A673 (cell line): ENCODE data around the gene OR3A3. TPM values are rescaled to one million over a fixed set of nuclear protein-coding genes. Genes with fewer than 3 reads are reported as not detected.
"Not testable (repeated sequence)": the region's sequence is repeated elsewhere in the genome, so short reads cannot be mapped to it uniquely, and the experiment has no call there.

Source experiments
- BruUV-seq: library from RNA; stranded (reverse); fragments of 400-500 nt; replicated peaks from 2 replicates; lab custom pipeline; 2021; lab: Mats Ljungman, UMichigan
- CTCF ChIA-PET: fragments of 300-600 bp; sonication (Branson Sonifier 250); formaldehyde crosslinking; loops from one replicate; lab custom pipeline; 2022; ENCODE audit warnings: antibody characterized with exemption; lab: Charles Lee
- POLR2A ChIA-PET: fragments of 300-600 bp; sonication (Branson Sonifier 250); formaldehyde crosslinking; loops from one replicate; lab custom pipeline; 2022; ENCODE audit warnings: antibody characterized with exemption; ENCODE audit not compliant: low non-redundant PET; lab: Charles Lee
- DNase-seq: peaks from one replicate; pipeline ENCODE4 v3.0.0-alpha.2; 2015; ENCODE audit warnings: low spot score
- H3K27ac ChIP-seq: fragments of 200-600 bp; sonication (generic); 2 replicates; pipeline ENCODE4 v1.5.1; 2016; ENCODE audit warnings: mixed run types, low read depth, mild to moderate bottlenecking, mixed read lengths, antibody characterized with exemption, low read length; ENCODE audit not compliant: poor library complexity, severe bottlenecking
- H3K27me3 ChIP-seq: fragments of 200-600 bp; sonication (generic); replicated peaks from 2 replicates; pipeline ENCODE4 v1.6.1; 2017; ENCODE audit warnings: mixed run types, low read depth, mild to moderate bottlenecking, mixed read lengths, antibody characterized with exemption, low read length; ENCODE audit not compliant: insufficient read depth, poor library complexity
- H3K36me3 ChIP-seq: fragments of 200-600 bp; sonication (generic); 2 replicates; pipeline ENCODE4 v1.6.1; 2016; ENCODE audit warnings: mixed run types, mild to moderate bottlenecking, mixed read lengths, antibody characterized with exemption, low read length; ENCODE audit not compliant: insufficient read depth, poor library complexity, severe bottlenecking
- H3K4me1 ChIP-seq: fragments of 200-600 bp; sonication (generic); 2 replicates; pipeline ENCODE4 v1.6.1; 2017; ENCODE audit warnings: mixed run types, mild to moderate bottlenecking, mixed read lengths, antibody characterized with exemption, low read length; ENCODE audit not compliant: insufficient read depth, poor library complexity, severe bottlenecking
- H3K4me3 ChIP-seq: fragments of 200-600 bp; sonication (generic); 2 replicates; pipeline ENCODE4 v1.5.1; 2016; ENCODE audit warnings: low read depth, mixed run types, mild to moderate bottlenecking, mixed read lengths, low read length; ENCODE audit not compliant: poor library complexity, severe bottlenecking
- H3K9me3 ChIP-seq: fragments of 200-600 bp; sonication (generic); 2 replicates; pipeline ENCODE4 v1.6.1; 2016; ENCODE audit warnings: mixed run types, low read depth, mild to moderate bottlenecking, mixed read lengths, antibody characterized with exemption, low read length; ENCODE audit not compliant: poor library complexity, severe bottlenecking
- EZH2 ChIP-seq: fragments of 200-600 bp; sonication (generic); IDR thresholded peaks from 2 replicates; pipeline ENCODE4 v1.6.1; 2017; ENCODE audit warnings: borderline replicate concordance, low read depth, mild to moderate bottlenecking, mixed read lengths, antibody characterized with exemption, low read length; ENCODE audit not compliant: poor library complexity, severe bottlenecking
- intact Hi-C: fragments of 100-400 bp; cut with micrococcal nuclease; formaldehyde crosslinking; loops from one replicate; pipeline ENCODE4 v1.10.0; 2022; ENCODE audit not compliant: unreplicated experiment
- total RNA-seq: library from RNA; stranded (reverse); gene quantifications from 2 replicates; pipeline ENCODE4 v1.2.3, GENCODE V29; 2021
- TF ChIP-seq, protein P1 (sequence below): fragments of 300-800, 200-600 bp; sonication (generic); conservative IDR thresholded peaks from 2 replicates; pipeline ENCODE4 v1.5.1; 2017; ENCODE audit warnings: low read depth, mild to moderate bottlenecking, antibody characterized with exemption, low read length, moderate library complexity, mixed read lengths

OR3A3 gene
- total RNA-seq, 1 experiment from 2014 or later, result not detected

DNA sequence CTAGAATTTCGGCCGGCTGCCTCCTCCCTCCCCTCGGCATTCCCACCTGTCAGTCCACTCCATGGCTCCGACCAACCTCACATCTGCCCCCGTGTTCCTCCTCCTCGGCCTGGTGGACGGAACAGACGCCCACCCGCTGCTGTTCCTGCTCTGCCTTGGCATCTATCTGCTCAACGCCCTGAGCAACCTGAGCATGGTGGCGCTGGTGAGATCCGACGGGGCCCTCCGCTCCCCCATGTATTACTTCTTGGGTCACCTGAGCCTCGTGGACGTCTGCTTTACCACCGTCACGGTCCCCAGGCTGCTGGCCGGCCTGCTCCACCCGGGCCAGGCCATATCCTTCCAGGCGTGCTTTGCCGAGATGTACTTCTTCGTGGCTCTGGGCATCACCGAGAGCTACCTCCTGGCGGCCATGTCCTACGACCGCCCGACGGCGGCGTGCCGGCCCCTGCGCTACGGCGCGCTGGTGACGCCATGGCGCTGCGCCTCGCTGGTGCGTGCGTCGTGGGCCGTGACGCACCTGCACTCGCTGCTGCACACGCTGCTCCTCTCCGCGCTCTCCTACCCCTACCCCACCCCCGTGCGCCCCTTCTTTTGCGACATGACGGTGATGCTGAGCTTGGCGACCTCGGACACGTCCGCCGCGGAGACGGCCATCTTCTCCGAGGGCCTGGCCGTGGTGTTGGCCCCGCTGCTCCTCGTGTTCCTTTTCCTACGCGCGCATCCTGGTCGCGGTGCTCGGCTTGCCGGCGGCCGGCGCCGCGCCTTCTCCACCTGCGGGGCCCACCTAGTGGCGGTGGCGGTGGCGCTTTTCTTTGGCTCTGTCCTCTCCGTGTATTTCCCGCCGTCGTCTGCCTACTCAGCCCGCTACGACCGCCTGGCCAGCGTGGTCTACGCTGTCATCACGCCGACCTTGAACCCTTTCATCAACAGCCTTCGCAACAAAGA lies 25.0 kb upstream of the OR3A3 start, which contains the start of gene OR3A2:
TSS of gene OR3A2 (minus strand) at position 440 of the 948 bp plus-strand sequence.
- no TSS peak for BruUV-seq
- Histone ChIP-seq H3K36me3 (no peaks in the 10 kb centered on the region), H3K4me1 (no peaks in the 10 kb centered on the region), H3K4me3 (no peak within 1 kb of the TSS), H3K27ac (no peak within 1 kb of the TSS), H3K27me3 (peaks cover 9% of the 10 kb centered on the region), H3K9me3 (no peaks in the 10 kb centered on the region)
- DNase-seq, result no peak
- intact Hi-C loops, result no loop called here
- ChIA-PET CTCF (no interaction called here), POLR2A (no interaction called here)
- TF ChIP-seq, protein P1, sequence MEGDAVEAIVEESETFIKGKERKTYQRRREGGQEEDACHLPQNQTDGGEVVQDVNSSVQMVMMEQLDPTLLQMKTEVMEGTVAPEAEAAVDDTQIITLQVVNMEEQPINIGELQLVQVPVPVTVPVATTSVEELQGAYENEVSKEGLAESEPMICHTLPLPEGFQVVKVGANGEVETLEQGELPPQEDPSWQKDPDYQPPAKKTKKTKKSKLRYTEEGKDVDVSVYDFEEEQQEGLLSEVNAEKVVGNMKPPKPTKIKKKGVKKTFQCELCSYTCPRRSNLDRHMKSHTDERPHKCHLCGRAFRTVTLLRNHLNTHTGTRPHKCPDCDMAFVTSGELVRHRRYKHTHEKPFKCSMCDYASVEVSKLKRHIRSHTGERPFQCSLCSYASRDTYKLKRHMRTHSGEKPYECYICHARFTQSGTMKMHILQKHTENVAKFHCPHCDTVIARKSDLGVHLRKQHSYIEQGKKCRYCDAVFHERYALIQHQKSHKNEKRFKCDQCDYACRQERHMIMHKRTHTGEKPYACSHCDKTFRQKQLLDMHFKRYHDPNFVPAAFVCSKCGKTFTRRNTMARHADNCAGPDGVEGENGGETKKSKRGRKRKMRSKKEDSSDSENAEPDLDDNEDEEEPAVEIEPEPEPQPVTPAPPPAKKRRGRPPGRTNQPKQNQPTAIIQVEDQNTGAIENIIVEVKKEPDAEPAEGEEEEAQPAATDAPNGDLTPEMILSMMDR, result no peak
- no peak for TF ChIP-seq EZH2

DNA sequence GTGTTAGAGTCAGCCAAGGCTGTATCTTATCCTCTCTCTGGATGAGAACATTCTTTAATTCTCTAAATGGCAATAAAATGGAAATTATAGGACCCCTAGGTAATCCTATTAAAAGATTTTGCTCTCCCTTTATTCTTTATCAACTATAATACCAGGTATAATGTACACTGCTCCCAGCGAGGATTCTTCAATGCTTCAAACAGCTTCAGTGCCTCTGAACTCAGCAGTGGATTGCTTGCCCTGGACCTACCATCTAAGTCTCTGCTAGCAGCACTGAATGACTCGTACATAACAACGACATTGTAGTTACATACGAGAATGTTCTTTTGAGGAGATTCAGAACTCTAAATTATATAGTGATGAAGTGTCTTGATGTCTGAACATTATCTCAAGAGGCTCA lies 21.4 kb upstream of the OR3A3 start:
- ChIA-PET POLR2A (no interaction called here), CTCF (no interaction called here)
- no TSS peak for BruUV-seq
- peaks cover 3% of the 10 kb centered on the region for H3K27me3 ChIP-seq
- no peaks in the 10 kb centered on the region for H3K36me3 ChIP-seq
- no peak overlapping the region for H3K4me3 ChIP-seq
- intact Hi-C loops, result no loop called here
- H3K27ac ChIP-seq, result no peak overlapping the region
- no peaks in the 10 kb centered on the region for H3K9me3 ChIP-seq
- H3K4me1 ChIP-seq, result no peaks in the 10 kb centered on the region
- DNase-seq, result no peak
- no peak for TF ChIP-seq EZH2
- TF ChIP-seq, protein P1, result no peak

DNA sequence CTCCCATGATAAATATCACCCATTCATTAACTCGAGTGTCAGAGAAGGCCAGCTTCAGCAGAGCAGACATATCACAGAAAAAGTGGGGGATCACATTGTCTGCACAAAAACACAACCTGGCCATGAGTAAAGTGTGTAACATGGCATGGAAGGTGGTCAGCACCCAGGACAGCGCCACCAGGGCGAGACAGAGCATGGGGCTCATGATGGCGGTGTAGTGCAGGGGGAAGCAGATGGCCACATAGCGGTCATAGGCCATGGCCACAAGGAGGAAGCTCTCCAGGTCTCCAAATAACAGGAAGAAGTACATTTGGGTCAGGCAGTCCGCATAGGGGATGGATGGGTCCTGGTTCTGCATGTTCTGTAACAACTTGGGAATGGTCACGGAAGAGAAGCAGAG lies 13.4 kb upstream of the OR3A3 start:
- H3K36me3 ChIP-seq, H3K27ac ChIP-seq, DNase-seq, H3K27me3 ChIP-seq, CTCF ChIA-PET, POLR2A ChIA-PET, BruUV-seq, H3K4me1 ChIP-seq, H3K9me3 ChIP-seq, intact Hi-C loops, H3K4me3 ChIP-seq: not testable (repeated sequence)
